Measurements from ENCODE around the gene ITGA11.

- TF ChIP-seq GATA3 (IDR thresholded peaks at IDR 0.05; ENCODE audit: low read depth, low read length) (no peak), GATA2 (IDR thresholded peaks at IDR 0.05; ENCODE audit: low read depth, low read length) (no peak)
Observed at GRCh38 chr15:68317281-68318007, 114.5 kb downstream of the ITGA11 start.

Data from SH-SY5Y (cell line).